ENCODE measurements around the gene MSANTD4. TPM values are rescaled to one million over a fixed set of nuclear protein-coding genes. Genes with fewer than 3 reads are reported as not detected.

MSANTD4 gene
- total RNA-seq, 1 donor from 2014 or later: 20.9 TPM

DNA sequence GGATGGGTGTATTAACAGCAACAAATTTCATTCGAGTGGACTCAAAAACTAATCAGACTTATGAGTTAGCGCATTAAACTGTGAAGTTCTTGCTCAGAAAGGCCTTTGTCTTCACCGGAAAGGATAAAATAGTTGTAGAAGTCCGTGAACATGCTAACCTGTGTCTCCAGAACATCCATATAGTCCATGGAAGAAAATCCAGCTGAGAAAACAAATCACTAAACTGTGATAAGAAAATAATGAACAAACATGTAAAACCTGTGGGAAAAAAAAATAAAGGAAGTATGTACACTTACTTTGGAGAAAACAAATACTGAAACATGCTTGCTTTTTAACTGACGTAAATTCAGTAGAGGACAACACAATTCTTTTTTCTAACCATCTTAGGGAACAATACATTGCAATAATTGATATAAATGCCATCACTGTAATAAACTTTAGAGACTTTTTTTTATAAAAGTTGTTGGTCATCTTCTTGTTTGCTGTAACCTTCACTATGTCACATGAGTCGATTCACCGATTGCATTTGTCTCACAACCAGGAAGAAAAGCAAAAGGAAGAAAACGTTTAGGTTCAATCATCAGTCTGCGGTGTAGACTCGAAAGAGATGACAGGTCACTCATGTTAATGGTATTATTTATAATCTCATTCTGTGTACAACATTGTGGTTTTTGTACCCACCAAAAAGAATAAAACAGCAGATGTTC, 41.9 kb downstream of the MSANTD4 start:
- Histone ChIP-seq H3K9ac (ENCODE audit: low read depth in 1 of 3, low read length in 3 of 3) (no peak overlapping the region), H3K4me1 (ENCODE audit: control insufficient read depth in 3 of 3, insufficient read depth in 3 of 3, low read length in 3 of 3) (no peaks in the 10 kb centered on the region), H3K27me3 (ENCODE audit: control insufficient read depth in 3 of 3, insufficient read depth in 3 of 3, low read length in 3 of 3) (no peaks in the 10 kb centered on the region), H3K4me3 (ENCODE audit: low read length in 3 of 3) (no peak overlapping the region), H3K27ac (ENCODE audit: low read depth, low read length) (no peak overlapping the region), H3K36me3 (ENCODE audit: control insufficient read depth in 3 of 3, insufficient read depth in 3 of 3, low read length in 3 of 3) (no peaks in the 10 kb centered on the region), H3K9me3 (ENCODE audit: control insufficient read depth in 3 of 3, low read length in 3 of 3) (no peaks in the 10 kb centered on the region)

- Histone ChIP-seq H3K4me3 (ENCODE audit: low read length in 3 of 3) (no peak overlapping the region), H3K36me3 (ENCODE audit: control insufficient read depth in 3 of 3, insufficient read depth in 3 of 3, low read length in 3 of 3) (no peaks in the 10 kb centered on the region), H3K27me3 (ENCODE audit: control insufficient read depth in 3 of 3, insufficient read depth in 3 of 3, low read length in 3 of 3) (no peaks in the 10 kb centered on the region), H3K27ac (ENCODE audit: low read depth, low read length) (no peak overlapping the region), H3K9ac (ENCODE audit: low read depth in 1 of 3, low read length in 3 of 3) (no peak overlapping the region), H3K4me1 (ENCODE audit: control insufficient read depth in 3 of 3, insufficient read depth in 3 of 3, low read length in 3 of 3) (no peaks in the 10 kb centered on the region), H3K9me3 (ENCODE audit: control insufficient read depth in 3 of 3, low read length in 3 of 3) (no peaks in the 10 kb centered on the region)
These were observed 46.9 kb downstream of the MSANTD4 start for GRCh38 chr11:105975128-105975527.

GRCh38 chr11:105969756-105970155, 52.3 kb downstream of the MSANTD4 start:
- H3K4me1 ChIP-seq (ENCODE audit: control insufficient read depth in 3 of 3, insufficient read depth in 3 of 3, low read length in 3 of 3): no peaks in the 10 kb centered on the region
- H3K27ac ChIP-seq (ENCODE audit: low read depth, low read length): no peak overlapping the region
- H3K27me3 ChIP-seq (ENCODE audit: control insufficient read depth in 3 of 3, insufficient read depth in 3 of 3, low read length in 3 of 3): no peaks in the 10 kb centered on the region
- no peaks in the 10 kb centered on the region for H3K9me3 ChIP-seq (ENCODE audit: control insufficient read depth in 3 of 3, low read length in 3 of 3)
- no peak overlapping the region for H3K4me3 ChIP-seq (ENCODE audit: low read length in 3 of 3)
- H3K36me3 ChIP-seq (ENCODE audit: control insufficient read depth in 3 of 3, insufficient read depth in 3 of 3, low read length in 3 of 3): no peaks in the 10 kb centered on the region
- no peak overlapping the region for H3K9ac ChIP-seq (ENCODE audit: low read depth in 1 of 3, low read length in 3 of 3)

DNA sequence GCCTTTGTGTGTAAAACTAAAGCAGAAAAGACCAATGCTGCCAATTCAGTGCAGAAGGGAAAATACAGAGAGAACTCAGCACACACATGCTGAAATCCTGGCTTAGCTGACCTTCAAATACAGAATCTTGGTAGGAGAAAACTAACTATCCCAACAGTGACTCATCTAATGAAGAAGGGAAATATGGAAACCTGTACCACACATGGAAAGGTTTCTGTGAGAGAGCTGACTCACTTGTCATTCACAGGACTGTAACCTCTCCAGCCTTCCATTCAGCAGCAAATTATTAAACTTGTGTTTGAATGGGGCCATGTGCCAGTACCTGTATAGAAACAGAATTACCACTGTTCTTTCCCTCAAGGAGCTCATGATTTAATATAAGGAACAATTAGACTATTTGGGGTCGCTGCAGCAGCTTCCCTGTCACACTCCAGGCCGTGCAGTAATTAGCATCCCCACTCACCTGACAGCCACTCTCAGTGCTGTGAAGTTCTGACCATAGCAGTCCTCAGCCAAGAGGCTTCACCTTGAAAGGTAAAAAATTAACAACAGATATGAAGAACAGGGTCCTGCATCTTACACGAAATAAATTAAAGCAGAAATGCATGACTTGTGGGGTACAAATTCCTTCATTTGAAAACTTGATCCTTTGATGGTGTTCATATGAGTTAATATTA, 53.9 kb downstream of the MSANTD4 start:
- Histone ChIP-seq H3K4me1 (ENCODE audit: control insufficient read depth in 3 of 3, insufficient read depth in 3 of 3, low read length in 3 of 3) (no peaks in the 10 kb centered on the region), H3K27ac (ENCODE audit: low read depth, low read length) (no peak overlapping the region), H3K4me3 (ENCODE audit: low read length in 3 of 3) (no peak overlapping the region), H3K9me3 (ENCODE audit: control insufficient read depth in 3 of 3, low read length in 3 of 3) (no peaks in the 10 kb centered on the region), H3K9ac (ENCODE audit: low read depth in 1 of 3, low read length in 3 of 3) (no peak overlapping the region), H3K27me3 (ENCODE audit: control insufficient read depth in 3 of 3, insufficient read depth in 3 of 3, low read length in 3 of 3) (no peaks in the 10 kb centered on the region), H3K36me3 (ENCODE audit: control insufficient read depth in 3 of 3, insufficient read depth in 3 of 3, low read length in 3 of 3) (no peaks in the 10 kb centered on the region)

- H3K4me3 ChIP-seq (ENCODE audit: low read length in 3 of 3): no peak overlapping the region
- H3K4me1 ChIP-seq (ENCODE audit: control insufficient read depth in 3 of 3, insufficient read depth in 3 of 3, low read length in 3 of 3): no peaks in the 10 kb centered on the region
- no peaks in the 10 kb centered on the region for H3K27me3 ChIP-seq (ENCODE audit: control insufficient read depth in 3 of 3, insufficient read depth in 3 of 3, low read length in 3 of 3)
- no peak overlapping the region for H3K9ac ChIP-seq (ENCODE audit: low read depth in 1 of 3, low read length in 3 of 3)
- H3K27ac ChIP-seq (ENCODE audit: low read depth, low read length): no peak overlapping the region
- no peaks in the 10 kb centered on the region for H3K9me3 ChIP-seq (ENCODE audit: control insufficient read depth in 3 of 3, low read length in 3 of 3)
- no peaks in the 10 kb centered on the region for H3K36me3 ChIP-seq (ENCODE audit: control insufficient read depth in 3 of 3, insufficient read depth in 3 of 3, low read length in 3 of 3)
These were observed 61.5 kb downstream of the MSANTD4 start for GRCh38 chr11:105960252-105961245.

Small RNAs within 50 kb of the gene (small RNA-seq; reads per million reads assigned to genes)
- gene RNU6-277P: not detected

Other genes starting within 250 kb of the MSANTD4 start
- gene KBTBD3, start 55.1 kb upstream of the MSANTD4 start, total RNA-seq: 3.1 TPM
- 43.3 TPM for gene AASDHPPT, start 55.4 kb upstream of the MSANTD4 start, total RNA-seq